Activated CD8-positive, alpha-beta memory T cell treated with anti-CD3 and anti-CD28 coated beads, Interleukin-2, amount 50 U/mL, for 48 hours (primary cell): ENCODE measurements around the gene LELP1.
"Not testable (repeated sequence)": the region's sequence is repeated elsewhere in the genome, so short reads cannot be mapped to it uniquely, and the experiment has no call there.

Experiments
- DNase-seq: peaks from one replicate; pipeline ENCODE4 v3.0.0-alpha.2; 2020

The LELP1 gene

DNA sequence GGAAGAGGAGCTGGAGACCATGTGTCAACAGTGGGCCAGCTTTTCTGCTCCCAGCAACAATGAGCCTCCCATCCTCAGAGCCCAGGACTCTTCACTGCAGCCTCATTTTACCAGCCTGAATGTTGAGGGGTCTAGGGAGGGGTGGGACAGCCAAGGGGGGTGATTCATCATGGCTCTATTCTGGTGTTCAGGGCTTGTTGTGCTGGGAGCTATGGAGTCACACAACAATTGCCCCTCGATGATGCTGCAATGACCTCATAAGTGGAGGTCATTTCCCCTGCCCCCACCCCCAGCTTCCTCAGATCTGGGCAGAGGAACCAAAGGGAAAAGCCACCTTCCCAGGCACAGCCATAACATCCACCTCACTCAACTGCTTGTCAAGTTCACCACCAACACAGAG lies at the start of gene LELP1:
LELP1 (plus strand) TSS at position 301 of the 400 bp plus-strand sequence. CDS start 1,278 bp downstream, outside the sequence.
- DNase-seq = no peak

DNA sequence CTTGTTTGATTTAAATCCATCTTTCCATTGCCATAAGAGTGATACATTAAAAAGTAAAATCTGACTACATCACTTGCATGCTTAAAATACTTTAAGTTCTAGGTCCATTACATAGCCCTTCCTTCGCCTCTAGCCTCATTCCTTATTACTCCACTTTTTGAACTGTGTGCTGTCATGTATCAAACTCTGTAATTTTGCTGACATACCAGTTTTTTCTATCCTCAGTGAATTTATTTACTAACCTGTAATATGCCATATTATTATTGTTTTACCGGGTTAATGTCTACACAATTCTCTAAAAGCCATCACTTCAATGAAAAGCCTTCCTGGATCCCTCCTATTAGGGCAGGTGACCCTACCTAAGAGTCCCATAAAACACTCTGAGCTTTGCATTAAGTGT lies 47.7 kb upstream of the LELP1 start:
- no peak for DNase-seq

DNA sequence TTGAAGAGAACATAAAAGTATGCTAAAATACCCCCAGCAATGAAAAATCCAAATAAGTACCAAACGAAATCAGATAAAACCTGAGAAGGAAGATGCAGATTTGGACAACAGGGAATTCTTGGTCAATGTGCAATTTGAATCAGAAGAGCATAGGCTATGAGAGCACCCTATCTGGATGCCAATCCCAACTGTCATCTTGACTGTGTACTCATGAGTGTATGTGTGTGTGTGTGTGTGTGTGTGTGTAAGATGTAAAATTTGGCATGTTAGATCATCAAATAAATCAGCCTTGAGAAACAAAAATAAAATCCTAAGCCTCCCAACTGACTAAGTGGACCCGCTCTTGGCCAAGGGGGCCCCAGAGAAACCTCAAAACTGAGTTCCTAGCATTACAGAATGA lies 34.5 kb upstream of the LELP1 start:
- no peak for DNase-seq

DNA sequence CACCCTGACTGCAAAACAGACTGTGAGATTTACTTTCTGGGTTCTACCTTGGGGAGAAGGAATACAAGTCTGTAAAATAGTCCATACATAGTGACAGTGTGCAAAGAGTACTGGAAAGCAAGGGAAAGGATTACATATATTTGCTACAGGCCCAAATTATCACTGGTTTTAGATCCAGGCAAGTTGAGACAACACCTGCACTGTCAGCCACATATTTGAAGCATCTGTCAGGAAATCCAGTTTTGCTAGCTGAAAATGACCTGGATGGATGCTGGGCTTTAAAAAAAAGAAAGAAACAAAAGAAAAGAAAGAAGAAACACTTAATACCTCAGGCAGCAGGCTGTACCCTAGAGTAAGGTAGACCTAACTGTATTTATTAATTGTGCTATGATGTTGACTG lies 28.6 kb upstream of the LELP1 start:
- no peak for DNase-seq

DNA sequence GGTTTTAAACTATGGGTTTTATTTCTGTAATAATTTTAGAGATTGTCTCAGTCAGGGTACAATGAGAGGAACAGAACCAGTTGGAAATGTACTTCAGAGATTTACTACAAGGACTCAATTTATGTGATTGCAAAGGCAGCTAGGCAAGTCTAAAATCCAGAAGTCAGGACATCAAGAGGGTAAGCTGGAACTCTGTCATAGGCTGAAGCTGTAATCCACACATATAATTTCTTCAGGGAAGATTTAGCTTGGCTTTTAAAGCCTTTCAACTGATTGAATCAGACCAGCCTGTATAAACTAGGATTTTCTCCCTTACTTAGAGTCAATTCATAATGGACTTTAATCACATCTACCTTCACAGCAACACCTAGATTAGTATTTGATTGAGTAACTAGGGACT lies 24.3 kb upstream of the LELP1 start:
- no peak for DNase-seq

DNA sequence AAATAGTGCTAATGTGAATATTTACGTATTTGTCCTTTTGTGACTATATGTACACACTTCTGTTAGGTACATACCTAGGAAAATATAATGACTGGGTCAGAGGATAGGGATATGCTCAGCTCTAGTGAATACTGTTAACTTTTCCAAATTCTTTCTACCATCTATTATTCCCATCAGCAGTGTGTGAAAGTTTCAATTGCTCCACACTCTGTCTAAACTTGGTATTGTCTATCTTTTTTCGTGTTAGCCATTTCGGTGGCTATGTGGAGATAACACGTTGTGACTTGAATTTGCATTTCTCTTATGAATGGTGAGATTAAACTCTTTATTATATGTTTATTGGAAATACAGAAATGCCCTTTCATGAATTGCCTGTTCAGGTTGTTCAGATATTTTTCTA lies 22.7 kb upstream of the LELP1 start:
- DNase-seq = no peak

DNA sequence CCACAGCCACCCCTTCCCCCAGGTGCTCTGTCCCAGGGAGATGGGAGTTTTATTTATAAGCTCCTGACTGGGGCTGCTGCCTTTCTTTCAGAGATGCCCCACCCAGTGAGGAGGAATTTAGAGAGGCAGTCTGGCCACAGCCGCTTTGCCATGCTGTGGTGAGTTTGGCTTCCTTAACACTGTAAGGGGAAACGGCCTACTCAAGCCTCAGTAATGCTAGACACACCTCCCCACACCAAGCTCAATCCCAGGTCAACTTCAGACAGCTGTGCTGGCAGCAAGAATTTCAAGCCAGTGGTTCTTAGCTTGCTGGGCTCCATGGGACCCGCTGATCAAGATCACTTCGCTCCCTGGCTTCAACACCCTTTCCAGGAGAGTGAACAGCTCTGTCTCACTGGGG lies 14.9 kb upstream of the LELP1 start:
- not testable (repeated sequence) for DNase-seq

DNA sequence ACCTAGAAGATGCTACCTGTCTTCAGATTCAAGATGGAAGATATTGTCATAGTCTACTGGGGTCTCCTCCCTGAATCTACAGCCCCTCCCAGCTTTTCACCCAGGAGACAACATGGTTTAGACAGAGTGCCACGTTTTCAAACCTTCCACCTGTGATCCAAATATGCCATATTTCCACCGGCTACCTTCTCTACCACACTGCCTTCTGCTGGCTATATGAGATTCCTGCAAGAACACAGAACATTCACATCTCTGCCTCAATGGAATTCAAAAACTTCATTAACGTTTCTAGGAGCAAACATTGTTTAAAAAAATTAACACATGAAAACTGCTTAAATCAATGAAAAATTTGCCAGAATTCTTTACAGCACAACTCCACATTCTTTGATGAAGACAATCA lies 12.9 kb upstream of the LELP1 start:
- no peak for DNase-seq

DNA sequence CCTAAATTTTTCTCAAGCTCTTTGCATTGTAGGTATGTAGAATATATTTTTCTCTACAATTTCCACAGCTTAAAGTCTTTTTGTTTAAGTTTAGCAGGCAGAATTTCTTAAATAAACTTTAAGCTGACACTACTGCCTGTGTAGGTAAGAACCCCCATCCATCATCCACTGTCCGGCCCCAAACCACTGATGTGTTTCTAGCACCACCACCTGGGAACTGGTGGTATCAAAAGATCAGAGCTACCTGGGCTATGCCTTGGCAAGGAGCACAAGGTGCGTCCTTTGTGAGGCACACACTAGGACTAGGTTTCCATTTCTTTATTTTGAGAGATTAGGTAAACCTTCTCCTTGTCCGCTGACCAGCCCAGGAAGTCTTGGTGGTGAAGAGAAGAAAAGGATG lies 10.5 kb upstream of the LELP1 start:
- DNase-seq = no peak

DNA sequence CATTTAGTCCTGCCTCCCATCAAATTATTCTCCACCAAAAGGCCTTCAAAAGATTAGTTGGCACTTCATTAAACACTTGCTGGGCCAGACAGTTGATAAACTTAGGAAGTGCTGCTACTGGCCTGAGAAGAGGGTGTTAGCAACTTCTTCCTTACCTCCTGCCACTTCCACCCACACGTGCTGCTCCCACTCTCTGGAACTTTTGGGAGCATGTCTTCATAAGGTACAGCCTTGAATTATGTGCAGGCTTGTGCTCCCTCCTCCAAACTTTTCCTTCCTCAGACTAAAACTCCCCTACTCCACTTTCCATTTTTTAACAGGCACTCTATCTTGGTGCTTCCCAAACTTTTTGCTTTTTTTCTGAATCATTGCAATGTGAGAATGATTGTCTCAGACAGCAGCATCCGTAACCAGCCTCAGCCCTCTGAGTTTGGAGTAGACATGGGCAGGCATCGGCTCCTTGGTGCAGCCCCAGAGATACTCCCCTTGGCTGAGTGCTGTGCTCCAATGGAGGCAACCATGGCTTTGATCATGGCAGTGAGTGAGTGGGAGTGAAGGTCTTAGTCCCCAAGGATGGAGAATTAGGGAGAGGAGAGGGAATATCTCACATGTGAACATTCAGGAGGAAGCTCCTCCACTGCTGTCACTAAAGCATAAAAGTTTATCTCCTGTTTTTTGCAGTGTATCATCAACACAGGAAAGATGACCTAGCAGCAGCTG lies 8.7 kb upstream of the LELP1 start:
- DNase-seq = no peak

DNA sequence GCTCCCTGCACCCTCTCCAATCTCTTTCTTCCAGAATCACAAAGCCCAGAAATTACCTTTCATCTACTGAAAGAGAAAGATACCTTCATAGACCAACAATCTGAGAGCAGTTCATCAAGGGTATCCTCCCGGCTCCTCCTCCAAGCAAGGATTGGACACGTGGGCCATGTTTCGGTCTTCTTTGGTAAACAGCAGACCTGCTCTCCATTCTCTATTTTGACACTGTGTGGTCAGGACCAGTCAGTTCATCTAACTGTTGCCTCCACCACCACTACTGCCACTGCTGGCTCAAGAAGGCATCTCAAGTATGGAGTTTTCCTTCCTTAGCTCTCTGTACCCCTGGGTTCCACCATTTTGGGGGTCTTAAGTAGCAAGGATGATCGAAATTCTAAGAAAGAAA lies 8.0 kb upstream of the LELP1 start:
- DNase-seq = no peak

DNA sequence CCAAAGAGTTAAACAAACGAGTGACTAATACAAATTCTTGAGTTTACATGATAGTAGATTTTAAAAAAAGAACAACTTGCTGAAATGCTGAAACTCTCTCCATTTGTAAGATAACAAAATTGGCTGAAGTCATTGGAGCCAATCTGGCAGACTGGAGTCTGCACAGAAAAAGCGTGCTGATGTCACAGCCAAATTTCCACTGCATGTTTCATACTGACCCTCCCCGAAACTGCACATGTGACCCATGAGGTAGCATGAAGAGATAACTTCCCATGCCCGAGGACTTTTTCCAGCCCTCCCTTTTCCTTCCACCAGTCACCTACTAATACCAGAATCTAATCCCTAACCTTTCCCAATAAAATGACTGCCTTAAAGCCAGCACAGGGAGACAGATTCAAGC lies 1.2 kb upstream of the LELP1 start:
- DNase-seq = no peak

DNA sequence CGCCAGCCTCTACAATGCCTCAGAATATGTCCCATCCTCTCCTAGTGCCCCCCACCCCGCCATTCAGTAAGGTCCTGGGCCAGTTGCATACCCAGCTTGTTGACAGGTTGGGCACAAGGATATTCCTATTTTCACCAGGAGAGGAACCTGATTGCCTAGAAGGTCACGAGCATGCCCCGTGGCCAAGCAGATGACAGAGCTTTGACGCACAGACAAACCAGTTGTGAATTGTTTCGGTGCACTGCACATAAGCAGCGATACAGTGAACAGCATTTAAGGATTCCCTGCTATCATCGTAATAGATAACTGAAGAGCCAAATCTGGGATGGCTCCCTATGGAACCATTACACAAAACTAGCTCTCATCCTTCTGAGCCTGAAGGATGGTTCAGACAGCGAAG lies 3.4 kb downstream of the LELP1 start:
- DNase-seq = no peak

DNA sequence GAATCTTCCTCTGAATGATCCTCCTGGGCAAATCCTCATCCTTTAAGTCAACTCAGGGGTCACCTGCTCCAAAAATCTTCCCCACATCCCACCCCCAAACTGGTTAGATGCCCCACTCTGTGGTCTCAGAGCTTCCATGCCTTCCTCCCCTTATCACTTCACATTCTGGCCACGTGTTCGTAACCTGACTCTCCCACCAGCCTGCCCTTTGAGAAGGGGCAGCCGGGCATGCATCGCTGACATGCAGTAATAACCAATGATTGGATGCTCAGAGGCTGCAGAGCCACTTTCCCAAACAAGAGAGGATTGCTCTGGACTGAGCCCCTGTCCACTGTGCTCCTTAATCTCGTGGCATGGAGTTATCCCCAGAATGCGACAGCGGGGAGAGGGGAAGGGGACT lies 7.0 kb downstream of the LELP1 start:
- DNase-seq = no peak

DNA sequence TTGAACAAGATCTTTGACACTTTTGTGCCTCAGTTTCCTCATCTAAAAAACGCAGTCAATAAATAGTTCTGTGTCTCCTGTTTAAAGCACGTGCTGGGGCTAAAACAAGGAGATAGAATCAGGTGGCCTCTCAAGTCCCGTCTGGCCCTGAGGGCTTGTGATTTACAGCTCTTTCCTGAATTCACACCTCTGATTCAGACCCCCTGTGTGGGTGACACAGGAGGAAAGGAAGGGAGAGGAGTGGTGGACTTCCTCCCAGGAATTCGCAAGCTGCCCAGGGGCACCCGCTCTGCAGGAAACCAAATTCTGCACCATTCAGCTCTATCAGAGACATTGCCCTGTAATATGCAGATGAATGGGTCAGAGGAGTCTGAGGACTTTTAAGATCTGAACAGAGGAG lies 9.0 kb downstream of the LELP1 start:
- no peak for DNase-seq

DNA sequence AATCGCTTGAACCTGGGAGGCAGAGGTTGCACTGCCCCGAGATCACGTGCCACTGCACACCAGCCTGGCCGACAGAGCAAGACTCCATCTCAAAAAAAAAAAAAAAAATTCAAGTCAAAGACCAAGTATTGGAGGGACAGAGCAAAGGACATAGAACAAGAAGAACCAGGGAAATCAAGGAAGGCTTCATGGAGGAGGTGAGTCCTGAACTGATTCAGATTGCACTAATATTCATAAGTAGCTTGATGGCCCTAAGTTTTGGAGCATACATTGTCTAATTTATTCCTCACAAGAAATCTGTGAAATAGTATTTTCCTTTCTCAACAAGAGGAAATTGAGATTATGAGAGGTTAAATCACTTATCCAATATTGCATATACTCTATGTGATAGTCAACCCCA lies 10.3 kb downstream of the LELP1 start:
- DNase-seq = no peak

DNA sequence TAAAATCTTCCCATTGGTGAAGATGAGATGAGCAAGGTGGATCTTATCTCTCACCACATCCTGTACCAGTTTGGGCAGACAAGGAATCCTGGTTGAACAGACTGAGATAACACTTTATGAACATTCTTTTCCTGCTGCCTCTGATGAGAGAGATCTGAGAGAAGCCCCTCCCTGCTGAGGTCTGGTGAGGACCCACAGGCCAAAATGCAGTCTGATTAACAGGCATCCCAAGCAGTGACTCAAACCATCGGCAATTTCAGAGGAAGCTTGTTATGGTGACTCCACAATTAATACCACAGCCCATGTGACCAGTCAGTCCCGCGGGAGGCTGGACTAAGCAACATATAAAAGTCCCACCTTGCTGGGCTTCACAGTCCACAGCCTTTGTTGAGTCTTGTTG lies 14.0 kb downstream of the LELP1 start, which contains the start of gene PRR9:
PRR9 (plus strand) TSS at position 373 of the 400 bp plus-strand sequence. CDS start 561 bp downstream, outside the sequence.
- DNase-seq = no peak

DNA sequence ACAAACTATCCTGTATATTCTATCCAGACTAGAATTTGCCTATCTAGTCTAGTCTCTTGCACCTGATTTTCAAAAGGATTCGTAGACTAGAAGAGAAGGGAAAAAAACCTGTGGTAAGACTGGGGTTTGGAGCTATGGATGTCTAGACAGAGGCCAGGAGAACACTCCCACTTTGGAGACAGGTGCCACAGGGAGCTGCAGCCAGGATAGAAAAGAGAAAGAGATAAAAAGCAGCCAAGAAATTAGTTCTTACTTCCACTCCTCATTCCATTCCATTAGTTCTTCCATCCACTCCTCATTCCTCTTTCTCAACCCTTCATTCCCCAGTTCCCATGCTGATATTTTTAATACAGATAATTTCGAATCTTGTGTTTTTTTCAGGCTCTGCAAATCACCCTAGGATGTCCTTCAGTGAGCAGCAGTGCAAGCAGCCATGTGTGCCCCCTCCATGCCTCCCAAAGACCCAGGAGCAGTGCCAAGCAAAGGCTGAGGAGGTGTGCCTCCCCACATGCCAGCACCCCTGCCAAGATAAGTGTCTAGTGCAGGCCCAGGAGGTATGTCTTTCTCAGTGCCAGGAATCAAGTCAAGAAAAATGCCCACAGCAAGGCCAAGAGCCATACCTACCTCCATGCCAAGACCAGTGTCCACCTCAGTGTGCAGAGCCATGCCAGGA lies 14.7 kb downstream of the LELP1 start:
- DNase-seq = no peak

DNA sequence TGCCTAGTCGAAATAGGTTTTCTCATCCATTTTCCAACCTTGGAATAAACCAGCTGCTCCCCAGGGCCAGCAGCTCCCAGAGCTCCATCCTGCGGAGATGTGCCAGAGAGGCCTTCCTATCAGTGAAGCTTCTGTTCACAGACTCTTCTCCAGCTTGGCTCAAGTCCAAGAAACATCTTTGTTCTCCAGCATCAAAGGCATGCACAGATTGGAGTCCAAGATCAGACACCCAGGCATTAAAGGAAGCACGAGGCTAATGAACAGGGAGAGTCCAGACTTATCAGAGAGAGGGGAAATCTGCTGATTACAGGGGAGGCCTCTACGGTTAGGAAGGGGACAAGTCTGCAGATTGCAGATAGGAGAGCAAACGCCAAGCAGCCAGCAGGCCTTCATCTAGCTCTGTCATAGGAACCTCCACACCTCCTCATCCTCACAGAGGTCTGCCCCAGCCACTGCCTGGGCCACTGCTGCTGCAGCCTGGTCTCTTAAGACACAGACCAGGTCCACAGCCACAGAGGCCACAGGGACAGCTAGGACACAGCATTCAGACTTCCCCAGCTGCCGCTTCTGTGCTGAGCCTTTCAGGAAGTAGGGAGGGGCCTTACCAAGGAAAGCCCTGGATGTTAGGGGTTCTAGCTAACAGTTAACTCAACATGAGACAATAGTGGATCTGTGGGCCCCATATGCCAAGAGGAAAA lies 17.5 kb downstream of the LELP1 start:
- no peak for DNase-seq

DNA sequence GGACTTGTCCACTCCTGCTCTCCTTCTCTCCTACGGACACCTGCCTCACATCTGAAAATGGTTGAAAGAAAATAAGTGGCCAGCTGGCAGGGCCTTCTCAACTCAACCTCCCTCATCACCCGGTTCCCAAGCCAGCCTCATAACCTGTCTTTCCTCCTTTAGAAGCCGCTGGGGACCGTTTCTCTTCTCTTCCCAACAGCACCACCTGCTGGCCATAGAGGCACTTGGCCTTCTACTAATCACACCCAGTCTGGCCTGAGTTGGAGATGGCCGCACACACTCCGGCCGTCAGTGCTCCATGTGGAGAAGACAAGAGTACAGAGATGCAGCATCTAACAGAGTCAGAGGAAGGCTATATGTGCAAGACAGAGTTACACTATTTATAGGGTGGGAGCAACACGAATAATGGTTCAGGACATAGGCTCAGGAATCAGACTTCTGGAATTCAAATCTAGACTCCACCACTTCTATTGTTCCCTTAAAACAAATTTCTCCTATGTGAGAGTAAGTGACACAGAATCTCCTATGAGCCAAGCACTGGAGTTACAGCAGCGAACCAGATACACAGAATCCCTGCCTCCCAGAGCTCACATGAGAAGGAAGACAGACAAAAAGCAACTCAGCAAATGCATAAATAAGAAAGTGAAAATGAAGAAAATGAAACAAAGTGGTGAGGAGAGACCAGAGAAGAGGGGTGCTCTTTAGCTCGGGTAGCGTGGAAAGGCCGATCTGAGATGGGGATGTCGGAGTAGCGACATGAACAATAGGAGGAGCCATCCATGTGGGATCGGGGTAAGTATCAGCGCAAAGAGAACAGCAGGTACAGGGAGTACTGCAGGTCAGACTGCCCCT lies 20.0 kb downstream of the LELP1 start:
- peak; percentile 81 for DNase-seq

DNA sequence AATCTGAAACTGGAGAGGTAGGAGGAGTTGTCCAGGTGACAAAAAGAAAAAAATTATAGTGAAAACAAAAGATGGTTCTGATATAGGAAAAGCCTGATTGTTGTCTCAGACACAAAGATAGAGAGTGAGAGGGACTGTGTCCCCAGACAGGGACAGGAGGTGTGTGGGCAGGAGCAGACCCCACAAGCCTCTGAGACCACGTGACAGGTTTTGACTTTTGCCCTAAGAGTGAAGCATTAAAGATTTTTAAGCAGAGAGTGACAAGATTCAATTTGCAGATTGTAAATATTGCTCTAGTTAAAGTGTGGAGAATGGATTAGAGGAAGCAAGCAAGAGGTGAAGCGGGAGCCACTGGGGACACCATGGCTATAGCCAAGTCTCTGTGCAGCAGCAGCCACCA lies 24.6 kb downstream of the LELP1 start:
- no peak for DNase-seq

DNA sequence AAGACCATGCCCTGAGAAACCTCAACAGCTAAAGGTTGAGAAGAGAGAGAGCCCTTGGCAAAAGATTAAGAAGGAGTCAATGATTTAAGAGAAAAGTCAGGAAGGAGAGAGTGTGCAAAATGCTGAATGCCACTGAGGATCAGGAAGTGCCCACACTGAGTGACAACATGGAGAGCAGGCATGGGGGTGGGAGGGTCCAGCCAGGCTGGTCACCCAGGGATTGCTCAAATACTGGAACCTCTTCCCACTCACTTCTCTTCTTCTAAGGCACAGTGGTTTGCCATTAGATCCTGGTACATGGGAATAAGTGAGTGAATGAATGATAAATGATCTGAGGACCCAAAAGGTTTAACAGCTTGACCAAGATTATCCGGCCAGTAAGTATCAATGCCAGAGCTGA lies 25.3 kb downstream of the LELP1 start:
- DNase-seq = no peak
